ENCODE data around the gene SH2D3C. TPM values are rescaled to one million over a fixed set of nuclear protein-coding genes. Genes with fewer than 3 reads are reported as not detected.
A peak's percentile ranks its signal among the peaks of the same experiment; 100 is the strongest.

Gene SH2D3C
- total and polyA plus RNA-seq, 8 donors: 21.7 to 41.9 (median 32.6) TPM

- peak overlapping the region in 1 of 2 donors; percentile 85 for H3K4me3 ChIP-seq
- intact Hi-C loops (cut with DNase I): no loop called here
- ATAC-seq (no peak), DNase-seq (no peak)
- no peaks in the 10 kb centered on the region for H3K27me3 ChIP-seq
- no peak overlapping the region for H3K27ac ChIP-seq
- H3K36me3 ChIP-seq: no peaks in the 10 kb centered on the region
- H3K4me1 ChIP-seq: peaks cover 4 to 17% of the 10 kb centered on the region in 2 donors
- no peaks in the 10 kb centered on the region for H3K9me3 ChIP-seq
- no peak for TF ChIP-seq CTCF (IDR thresholded peaks at IDR 0.05)
Measured at GRCh38 chr9:127714020-127714750, 64.3 kb downstream of the SH2D3C start.

- intact Hi-C loops (cut with DNase I): no loop called here
Measured at GRCh38 chr9:127712867-127713266, 65.6 kb downstream of the SH2D3C start.

GRCh38 chr9:127712371-127712770, 66.1 kb downstream of the SH2D3C start:
- no peak for TF ChIP-seq CTCF (IDR thresholded peaks at IDR 0.05)
- intact Hi-C loops (cut with DNase I): no loop called here
- H3K27me3 ChIP-seq: no peaks in the 10 kb centered on the region

More at GRCh38 chr9:127712867-127713266, 65.6 kb downstream of the SH2D3C start:
- Histone ChIP-seq H3K9me3 (no peaks in the 10 kb centered on the region), H3K27ac (no peak overlapping the region), H3K4me1 (peaks cover 4 to 17% of the 10 kb centered on the region in 2 donors), H3K27me3 (no peaks in the 10 kb centered on the region), H3K36me3 (no peaks in the 10 kb centered on the region), H3K4me3 (no peak overlapping the region)
- no peak for TF ChIP-seq CTCF (IDR thresholded peaks at IDR 0.05)
- no peak for ATAC-seq
- no peak for DNase-seq

GRCh38 chr9:127711831-127712274, 66.6 kb downstream of the SH2D3C start:
- Histone ChIP-seq H3K27me3 (no peaks in the 10 kb centered on the region), H3K4me3 (no peak overlapping the region), H3K4me1 (peaks cover 4 to 17% of the 10 kb centered on the region in 2 donors), H3K36me3 (no peaks in the 10 kb centered on the region), H3K27ac (no peak overlapping the region), H3K9me3 (no peaks in the 10 kb centered on the region)
- ATAC-seq: no peak
- TF ChIP-seq CTCF (IDR thresholded peaks at IDR 0.05): no peak
- intact Hi-C loops (cut with DNase I): no loop called here
- no peak for DNase-seq

More at GRCh38 chr9:127712371-127712770, 66.1 kb downstream of the SH2D3C start:
- DNase-seq (no peak), ATAC-seq (no peak)
- H3K9me3 ChIP-seq: no peaks in the 10 kb centered on the region
- H3K36me3 ChIP-seq: no peaks in the 10 kb centered on the region
- H3K4me3 ChIP-seq: no peak overlapping the region
- no peak overlapping the region for H3K27ac ChIP-seq
- H3K4me1 ChIP-seq: peaks cover 4 to 17% of the 10 kb centered on the region in 2 donors

- intact Hi-C loops (cut with DNase I): no loop called here
- no peak overlapping the region for H3K27ac ChIP-seq
- no peaks in the 10 kb centered on the region for H3K27me3 ChIP-seq
- ATAC-seq: no peak
- no peak for TF ChIP-seq CTCF (IDR thresholded peaks at IDR 0.05)
- no peak overlapping the region for H3K4me3 ChIP-seq
- peaks cover 3 to 16% of the 10 kb centered on the region in 2 donors for H3K4me1 ChIP-seq
- no peaks in the 10 kb centered on the region for H3K36me3 ChIP-seq
- no peak for DNase-seq
- H3K9me3 ChIP-seq: no peaks in the 10 kb centered on the region
Measured at GRCh38 chr9:127711226-127711701, 67.2 kb downstream of the SH2D3C start.

Measured in left lung (tissue), 10 donors.